Neuronal stem cell (in vitro differentiated cells): ENCODE measurements around the gene MON1B.
"Not testable (repeated sequence)": the region's sequence is repeated elsewhere in the genome, so short reads cannot be mapped to it uniquely, and the experiment has no call there.

Source experiments
- DNase-seq: peaks from one replicate; pipeline ENCODE4 v3.0.0-alpha.2; 2013; ENCODE audit warnings: low spot score
- H2AFZ ChIP-seq: one replicate; pipeline ENCODE4 v1.6.1; 2013; ENCODE audit warnings: mild to moderate bottlenecking, low read length, inconsistent platforms
- H2AK5ac ChIP-seq: 2 replicates; pipeline ENCODE4 v1.6.1; 2013; ENCODE audit warnings: low read depth, mild to moderate bottlenecking, inconsistent platforms, low read length, moderate library complexity, mixed read lengths
- H2BK120ac ChIP-seq: 2 replicates; pipeline ENCODE4 v1.6.1; 2013; ENCODE audit warnings: low read depth, mild to moderate bottlenecking, inconsistent platforms, low read length, moderate library complexity, mixed read lengths
- H2BK12ac ChIP-seq: one replicate; pipeline ENCODE4 v1.6.1; 2013; ENCODE audit warnings: low read length, inconsistent platforms
- H2BK15ac ChIP-seq: 2 replicates; pipeline ENCODE4 v1.6.1; 2013; ENCODE audit warnings: mild to moderate bottlenecking, low read length, inconsistent platforms, mixed read lengths
- H2BK5ac ChIP-seq: one replicate; pipeline ENCODE4 v1.6.1; 2013; ENCODE audit warnings: inconsistent platforms, mild to moderate bottlenecking, low read length, moderate library complexity
- H3K14ac ChIP-seq: one replicate; pipeline ENCODE4 v1.6.1; 2013; ENCODE audit warnings: low read length, inconsistent platforms
- H3K18ac ChIP-seq: 2 replicates; pipeline ENCODE4 v1.6.1; 2013; ENCODE audit warnings: low read length, inconsistent platforms
- H3K23ac ChIP-seq: 2 replicates; pipeline ENCODE4 v1.6.1; 2013; ENCODE audit warnings: low read depth, mild to moderate bottlenecking, mixed read lengths, low read length, inconsistent platforms; ENCODE audit not compliant: poor library complexity
- H3K27ac ChIP-seq: replicated peaks from 3 replicates; pipeline ENCODE4 v1.5.1; 2013; ENCODE audit warnings: low read length, inconsistent platforms
- H3K27me3 ChIP-seq, 3 experiments: 2 replicates each; pipeline ENCODE4 v1.6.1; 2013; ENCODE audit warnings: low read length in 3 of 3, mild to moderate bottlenecking in 2 of 3, inconsistent platforms in 1 of 3, low read depth in 1 of 3, mixed read lengths in 1 of 3, moderate library complexity in 1 of 3; ENCODE audit not compliant: control insufficient read depth in 3 of 3, insufficient read depth in 3 of 3
- H3K36me3 ChIP-seq, 2 donors: replicated peaks in 1 of 2; 2 replicates each; pipeline ENCODE4 v1.6.1; 2013; ENCODE audit warnings: low read length in 2 of 2; ENCODE audit not compliant: control insufficient read depth in 2 of 2, insufficient read depth in 2 of 2
- H3K4ac ChIP-seq: 2 replicates; pipeline ENCODE4 v1.6.1; 2013; ENCODE audit warnings: inconsistent platforms, mild to moderate bottlenecking, low read length, moderate library complexity
- H3K4me1 ChIP-seq, 2 donors: 1 replicate in 1 of 2; 2 replicates in 1 of 2; pipeline ENCODE4 v1.6.1; 2013; ENCODE audit warnings: low read length in 2 of 2, low read depth in 1 of 2; ENCODE audit not compliant: control insufficient read depth in 2 of 2, insufficient read depth in 1 of 2
- H3K4me2 ChIP-seq: one replicate; pipeline ENCODE4 v1.6.1; 2013; ENCODE audit warnings: mild to moderate bottlenecking, low read length, inconsistent platforms; ENCODE audit not compliant: insufficient read depth, poor library complexity, severe bottlenecking
- H3K4me3 ChIP-seq, 2 donors: 2 replicates each; pipeline ENCODE4 v1.5.1; 2013; ENCODE audit warnings: low read length in 2 of 2, mild to moderate bottlenecking in 2 of 2, inconsistent platforms in 1 of 2, moderate library complexity in 1 of 2
- H3K79me1 ChIP-seq: one replicate; pipeline ENCODE4 v1.6.1; 2013; ENCODE audit warnings: low read depth, mild to moderate bottlenecking, inconsistent platforms, low read length, moderate library complexity
- H3K9ac ChIP-seq: one replicate; pipeline ENCODE4 v1.6.1; 2013; ENCODE audit warnings: mild to moderate bottlenecking, low read depth, low read length, inconsistent platforms; ENCODE audit not compliant: poor library complexity
- H3K9me3 ChIP-seq, 2 donors: replicated peaks in 1 of 2; 2 replicates each; pipeline versions ENCODE3 to v1.6.1; 2013; ENCODE audit warnings: low read length in 2 of 2, mild to moderate bottlenecking in 2 of 2, inconsistent platforms in 1 of 2, low read depth in 1 of 2, mixed read lengths in 1 of 2, moderate library complexity in 1 of 2; ENCODE audit not compliant: control insufficient read depth in 2 of 2, insufficient read depth in 1 of 2
- H4K8ac ChIP-seq: one replicate; pipeline ENCODE4 v1.6.1; 2013; ENCODE audit warnings: low read depth, mild to moderate bottlenecking, inconsistent platforms, low read length, moderate library complexity
- H4K91ac ChIP-seq: one replicate; pipeline ENCODE4 v1.6.1; 2013; ENCODE audit warnings: low read length, low read depth, mild to moderate bottlenecking, inconsistent platforms; ENCODE audit not compliant: poor library complexity
- WGBS, 2 donors: extraction: QIAGEN DNeasy Blood & Tissue Kit; methylation state at CpG; one replicate each; pipeline ENCODE4 v1.1.7; 2013; ENCODE audit warnings: missing lambda C conversion rate in 2 of 2, mixed read lengths in 1 of 2; ENCODE audit not compliant: insufficient read length in 2 of 2, insufficient replicate concordance in 1 of 2; ENCODE audit errors: extremely low coverage in 2 of 2; 5-methylcytosine and 5-hydroxymethylcytosine counted together

The MON1B gene

GRCh38 chr16:77238593-77238992, 47.6 kb downstream of the MON1B start:
- Histone ChIP-seq H3K9ac (no peak overlapping the region), H3K79me1 (no peaks in the 10 kb centered on the region), H2AFZ (no peak overlapping the region), H3K4me2 (no peak overlapping the region), H3K4me3 (no peak overlapping the region), H4K8ac (no peak overlapping the region), H3K4ac (no peak overlapping the region), H3K27me3 (peaks cover 0 to 26% (median 0%) of the 10 kb centered on the region in 3 experiments), H2BK120ac (no peak overlapping the region), H2BK15ac (no peak overlapping the region), H3K9me3 (peaks cover 0 to 3% of the 10 kb centered on the region in 2 donors), H3K14ac (no peak overlapping the region), H3K36me3 (no peaks in the 10 kb centered on the region), H2BK12ac (no peak overlapping the region), H4K91ac (no peak overlapping the region), H3K23ac (no peak overlapping the region), H2BK5ac (no peak overlapping the region), H2AK5ac (no peak overlapping the region), H3K18ac (no peak overlapping the region), H3K4me1 (peaks cover 0 to 7% of the 10 kb centered on the region in 2 donors), H3K27ac (no peak overlapping the region)
- no peak for DNase-seq
- WGBS, 2 donors: no CpG with 5 or more reads among the region's 5 CpGs

- not testable (repeated sequence) for H2BK5ac ChIP-seq, H3K79me1 ChIP-seq, H3K9ac ChIP-seq, H3K4me1 ChIP-seq, H2AFZ ChIP-seq, H2AK5ac ChIP-seq, H3K9me3 ChIP-seq, H3K18ac ChIP-seq, H4K91ac ChIP-seq, H2BK12ac ChIP-seq, H3K4ac ChIP-seq, H3K36me3 ChIP-seq, H2BK120ac ChIP-seq, H3K4me2 ChIP-seq, DNase-seq, H3K4me3 ChIP-seq, H2BK15ac ChIP-seq, H3K14ac ChIP-seq, H3K27ac ChIP-seq, H4K8ac ChIP-seq, H3K23ac ChIP-seq
- WGBS, 2 donors: no CpG with 5 or more reads among the region's 5 CpGs
- peaks cover 0 to 15% (median 0%) of the 10 kb centered on the region in 3 experiments for H3K27me3 ChIP-seq
Observed at GRCh38 chr16:77242471-77242870, 51.5 kb downstream of the MON1B start.

DNA sequence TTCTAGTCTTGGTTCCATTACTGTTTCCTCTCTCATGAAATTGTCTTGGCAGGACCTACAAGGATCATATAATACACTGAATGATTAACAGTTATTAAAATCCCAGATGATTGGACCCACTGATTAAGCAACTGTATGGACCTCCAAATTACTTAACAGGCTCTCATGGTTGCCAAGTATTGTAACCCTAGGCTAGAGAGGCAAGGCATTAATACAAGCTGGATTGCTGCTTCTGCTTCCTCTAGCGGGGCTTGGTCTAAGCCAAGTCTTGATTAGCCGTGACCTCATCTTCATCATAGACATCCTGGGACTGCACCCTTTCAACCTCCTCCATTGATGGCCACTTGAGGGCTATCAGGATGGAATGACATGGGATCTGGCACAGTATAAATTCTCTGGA, 55.2 kb downstream of the MON1B start:
- H2AK5ac ChIP-seq: no peak overlapping the region
- H2AFZ ChIP-seq: no peak overlapping the region
- H2BK12ac ChIP-seq: no peak overlapping the region
- H4K8ac ChIP-seq: no peak overlapping the region
- H3K23ac ChIP-seq: no peak overlapping the region
- no peak overlapping the region for H3K14ac ChIP-seq
- H3K79me1 ChIP-seq: no peaks in the 10 kb centered on the region
- no peak overlapping the region for H3K4me3 ChIP-seq
- H2BK120ac ChIP-seq: no peak overlapping the region
- no peak overlapping the region for H3K27ac ChIP-seq
- no peak overlapping the region for H3K18ac ChIP-seq
- H4K91ac ChIP-seq: no peak overlapping the region
- H3K9me3 ChIP-seq: no peaks in the 10 kb centered on the region
- no CpG with 5 or more reads among the region's 2 CpGs for WGBS, 2 donors
- H3K4ac ChIP-seq: no peak overlapping the region
- H3K9ac ChIP-seq: no peak overlapping the region
- H3K36me3 ChIP-seq: no peaks in the 10 kb centered on the region
- H3K4me1 ChIP-seq: no peaks in the 10 kb centered on the region
- H3K4me2 ChIP-seq: no peak overlapping the region
- H2BK5ac ChIP-seq: no peak overlapping the region
- H3K27me3 ChIP-seq: no peaks in the 10 kb centered on the region
- no peak overlapping the region for H2BK15ac ChIP-seq
- no peak for DNase-seq

DNA sequence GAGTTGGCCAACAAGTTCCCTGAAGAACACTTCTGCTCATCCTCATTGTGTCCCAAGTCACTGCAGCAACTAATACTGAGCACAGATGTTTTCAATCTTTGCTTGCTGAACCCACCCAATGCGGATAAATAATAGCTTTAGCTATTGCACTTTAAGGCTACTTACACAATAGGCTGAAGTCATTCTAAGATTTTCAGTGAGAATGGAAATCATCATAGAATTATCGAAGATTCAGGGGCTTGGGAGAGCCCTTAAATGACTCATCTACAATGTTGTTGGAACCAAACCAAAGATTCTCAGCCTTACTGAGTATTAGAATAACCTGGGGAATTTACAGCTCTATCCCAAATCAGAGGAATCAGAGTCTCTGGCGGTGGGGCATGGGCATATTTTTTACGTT, 59.4 kb downstream of the MON1B start:
- Histone ChIP-seq H3K4me1 (no peaks in the 10 kb centered on the region), H4K8ac (no peak overlapping the region), H2BK5ac (no peak overlapping the region), H3K18ac (no peak overlapping the region), H3K79me1 (no peaks in the 10 kb centered on the region), H3K23ac (no peak overlapping the region), H3K36me3 (no peaks in the 10 kb centered on the region), H2AFZ (no peak overlapping the region), H3K4me3 (no peak overlapping the region), H3K9me3 (no peaks in the 10 kb centered on the region), H4K91ac (no peak overlapping the region), H3K4ac (no peak overlapping the region), H3K27me3 (no peaks in the 10 kb centered on the region), H2BK120ac (no peak overlapping the region), H3K27ac (no peak overlapping the region), H3K9ac (no peak overlapping the region), H2AK5ac (no peak overlapping the region), H2BK15ac (no peak overlapping the region), H2BK12ac (no peak overlapping the region), H3K14ac (peak overlapping the region; percentile 63), H3K4me2 (no peak overlapping the region)
- DNase-seq: no peak
- WGBS, 2 donors: no CpG with 5 or more reads among the region's 4 CpGs
